PC-9 (cell line): ENCODE data around the gene DACH1. TPM values are rescaled to one million over a fixed set of nuclear protein-coding genes. Genes with fewer than 3 reads are reported as not detected.

Experiments
- BruUV-seq: library from RNA; stranded (reverse); fragments of 400-500 nt; replicated peaks from 2 replicates; lab custom pipeline; 2021; lab: Mats Ljungman, UMichigan
- CTCF ChIA-PET: fragments of 300-600 bp; sonication (Branson Sonifier 250); formaldehyde crosslinking; loops from one replicate; lab custom pipeline; 2022; ENCODE audit warnings: antibody characterized with exemption; lab: Charles Lee
- POLR2A ChIA-PET: fragments of 300-600 bp; sonication (Branson Sonifier 250); formaldehyde crosslinking; loops from one replicate; lab custom pipeline; 2022; ENCODE audit warnings: antibody characterized with exemption; ENCODE audit not compliant: unreplicated experiment; lab: Charles Lee
- DNase-seq, 2 experiments: peaks; one replicate each; pipeline versions ENCODE4 v3.0.0 to v3.0.0-alpha.2; 2015 to 2022; ENCODE audit warnings: mixed read lengths in 1 of 2
- H2AFZ ChIP-seq: fragments of 200-600 bp; sonication (generic); 2 replicates; pipeline ENCODE4 v1.8.1; 2017; ENCODE audit warnings: antibody characterized with exemption
- H3F3A ChIP-seq: fragments of 200-600 bp; sonication (generic); 2 replicates; pipeline ENCODE4 v1.8.1; 2017; ENCODE audit warnings: antibody characterized with exemption, mild to moderate bottlenecking, low read depth; ENCODE audit not compliant: insufficient read depth
- H3K27ac ChIP-seq: fragments of 200-600 bp; sonication (generic); 2 replicates; pipeline ENCODE4 v1.6.1; 2016; ENCODE audit warnings: mixed run types
- H3K27me3 ChIP-seq: fragments of 200-600 bp; sonication (generic); 2 replicates; pipeline ENCODE4 v1.6.1; 2016; ENCODE audit warnings: low read depth, mixed run types; ENCODE audit not compliant: insufficient read depth
- H3K36me3 ChIP-seq: fragments of 200-600 bp; sonication (generic); 2 replicates; pipeline ENCODE4 v1.6.1; 2016; ENCODE audit warnings: low read depth, mixed run types
- H3K4me1 ChIP-seq: fragments of 200-600 bp; sonication (generic); replicated peaks from 2 replicates; pipeline ENCODE4 v1.6.1; 2016; ENCODE audit warnings: mixed run types; ENCODE audit not compliant: insufficient read depth
- H3K4me2 ChIP-seq: fragments of 200-600 bp; sonication (generic); 2 replicates; pipeline ENCODE4 v1.6.1; 2017; ENCODE audit warnings: mixed run types
- H3K4me3 ChIP-seq: fragments of 200-600 bp; sonication (generic); 2 replicates; pipeline ENCODE4 v1.6.1; 2016; ENCODE audit warnings: mixed run types
- H3K79me2 ChIP-seq: fragments of 200-600 bp; sonication (generic); 2 replicates; pipeline ENCODE4 v1.6.1; 2017; ENCODE audit warnings: low read depth, mixed run types
- H3K9me2 ChIP-seq: fragments of 200-600 bp; sonication (generic); 2 replicates; pipeline ENCODE4 v1.8.1; 2017; ENCODE audit warnings: mild to moderate bottlenecking; ENCODE audit not compliant: insufficient read depth
- H3K9me3 ChIP-seq: fragments of 200-600 bp; sonication (generic); 2 replicates; pipeline ENCODE4 v1.8.1; 2016; ENCODE audit warnings: low read depth; ENCODE audit not compliant: insufficient read depth
- H4K20me1 ChIP-seq: fragments of 200-600 bp; sonication (generic); 2 replicates; pipeline ENCODE4 v1.8.1; 2017; ENCODE audit not compliant: insufficient read depth
- EZH2 ChIP-seq: fragments of 200-600 bp; sonication (generic); IDR thresholded peaks from 2 replicates; pipeline ENCODE4 v1.8.0; 2017; ENCODE audit warnings: antibody characterized with exemption, low read depth
- intact Hi-C: fragments of 100-400 bp; cut with micrococcal nuclease; formaldehyde crosslinking; loops from one replicate; pipeline ENCODE4 v1.10.0; 2022; ENCODE audit not compliant: unreplicated experiment
- total RNA-seq: library from RNA; stranded (reverse); gene quantifications from 2 replicates; pipeline ENCODE4 v1.2.3, GENCODE V29; 2021
- TF ChIP-seq, protein P1 (sequence below): fragments of 200-600 bp; sonication (generic); conservative IDR thresholded peaks from 2 replicates; pipeline ENCODE4 v1.6.1; 2017; ENCODE audit warnings: mixed run types, antibody characterized with exemption, mild to moderate bottlenecking, moderate library complexity

The DACH1 gene
- total RNA-seq, 1 experiment from 2014 or later = 1.5 TPM

DNA sequence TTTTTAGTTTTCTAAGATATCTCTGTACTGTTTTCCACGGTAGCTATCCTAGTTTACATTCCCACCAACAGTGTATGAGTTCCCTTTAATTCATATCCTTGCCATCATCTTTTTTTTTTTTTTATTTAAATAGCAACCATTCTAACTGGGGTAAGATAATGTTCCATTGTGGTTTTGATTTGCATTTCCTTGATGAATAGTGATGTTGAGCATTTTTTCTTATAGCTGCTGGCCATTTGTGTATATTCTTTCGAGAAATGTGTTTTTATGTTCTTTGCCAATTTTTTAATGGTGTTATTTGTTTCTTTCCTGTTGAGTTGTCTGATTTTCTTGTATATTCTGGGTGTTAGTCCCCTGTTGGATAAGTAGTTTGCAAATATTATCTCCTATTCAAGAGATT, 454.8 kb downstream of the DACH1 start:
- no peaks in the 10 kb centered on the region for H4K20me1 ChIP-seq
- intact Hi-C loops = no loop called here
- no peaks in the 10 kb centered on the region for H3K79me2 ChIP-seq
- no peaks in the 10 kb centered on the region for H3K4me1 ChIP-seq
- POLR2A ChIA-PET = no interaction called here
- no peaks in the 10 kb centered on the region for H3K9me3 ChIP-seq
- CTCF ChIA-PET = no interaction called here
- no peak overlapping the region for H3K4me2 ChIP-seq
- no peaks in the 10 kb centered on the region for H3K36me3 ChIP-seq
- H3K27ac ChIP-seq = no peak overlapping the region
- no peaks in the 10 kb centered on the region for H3K9me2 ChIP-seq
- no peaks in the 10 kb centered on the region for H3F3A ChIP-seq
- H3K27me3 ChIP-seq = no peaks in the 10 kb centered on the region
- no peak overlapping the region for H2AFZ ChIP-seq
- BruUV-seq = no TSS peak
- H3K4me3 ChIP-seq = no peak overlapping the region
- no peak for DNase-seq
- no peak for TF ChIP-seq EZH2
- TF ChIP-seq, protein P1, sequence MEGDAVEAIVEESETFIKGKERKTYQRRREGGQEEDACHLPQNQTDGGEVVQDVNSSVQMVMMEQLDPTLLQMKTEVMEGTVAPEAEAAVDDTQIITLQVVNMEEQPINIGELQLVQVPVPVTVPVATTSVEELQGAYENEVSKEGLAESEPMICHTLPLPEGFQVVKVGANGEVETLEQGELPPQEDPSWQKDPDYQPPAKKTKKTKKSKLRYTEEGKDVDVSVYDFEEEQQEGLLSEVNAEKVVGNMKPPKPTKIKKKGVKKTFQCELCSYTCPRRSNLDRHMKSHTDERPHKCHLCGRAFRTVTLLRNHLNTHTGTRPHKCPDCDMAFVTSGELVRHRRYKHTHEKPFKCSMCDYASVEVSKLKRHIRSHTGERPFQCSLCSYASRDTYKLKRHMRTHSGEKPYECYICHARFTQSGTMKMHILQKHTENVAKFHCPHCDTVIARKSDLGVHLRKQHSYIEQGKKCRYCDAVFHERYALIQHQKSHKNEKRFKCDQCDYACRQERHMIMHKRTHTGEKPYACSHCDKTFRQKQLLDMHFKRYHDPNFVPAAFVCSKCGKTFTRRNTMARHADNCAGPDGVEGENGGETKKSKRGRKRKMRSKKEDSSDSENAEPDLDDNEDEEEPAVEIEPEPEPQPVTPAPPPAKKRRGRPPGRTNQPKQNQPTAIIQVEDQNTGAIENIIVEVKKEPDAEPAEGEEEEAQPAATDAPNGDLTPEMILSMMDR = no peak

DNA sequence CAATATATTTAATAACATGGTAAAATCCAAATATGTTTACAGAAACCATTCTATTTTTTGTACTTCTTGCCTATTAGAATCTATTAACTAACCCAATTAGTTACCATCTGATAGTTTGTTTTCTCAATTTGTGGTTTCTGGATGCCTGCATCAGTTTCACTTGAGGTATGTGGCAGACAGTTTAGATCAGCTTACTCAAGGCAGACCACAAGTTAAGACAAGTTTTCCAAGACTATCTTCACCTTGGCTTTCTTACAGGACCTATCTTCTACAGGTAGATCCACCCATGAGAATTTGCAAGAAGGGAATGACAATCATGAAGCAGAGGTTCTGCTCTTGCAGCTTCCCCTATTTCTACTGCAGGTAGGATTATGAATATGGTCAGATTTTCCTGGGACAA, 458.6 kb downstream of the DACH1 start:
- H2AFZ ChIP-seq = no peak overlapping the region
- DNase-seq = no peak
- no TSS peak for BruUV-seq

DNA sequence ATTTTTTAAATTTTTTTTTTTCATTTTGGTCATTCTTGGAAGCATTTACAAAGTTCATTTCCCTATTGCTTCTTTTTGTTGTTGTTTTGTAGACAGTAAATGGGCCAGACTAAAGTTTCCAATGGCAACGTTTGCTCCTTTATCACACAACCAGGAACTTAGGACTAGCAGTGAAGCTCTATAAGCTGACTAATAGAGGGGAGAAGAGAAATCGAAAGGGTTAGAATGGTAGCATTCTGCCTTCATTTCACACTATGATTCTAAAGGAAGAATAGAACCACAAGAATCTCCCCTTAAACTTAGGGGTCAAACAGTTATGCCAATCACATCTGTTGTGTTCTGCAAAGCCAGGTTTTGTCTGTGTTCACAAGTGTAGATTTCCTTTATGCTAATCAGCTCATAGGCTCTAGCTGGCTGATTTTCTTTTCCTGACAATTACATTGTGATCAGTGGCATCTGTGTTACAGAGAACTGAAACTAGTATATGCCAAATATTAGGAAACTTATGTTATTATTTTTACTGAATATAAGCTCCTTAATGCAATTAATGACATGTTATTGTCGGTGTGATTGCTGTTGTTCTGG, 467.3 kb downstream of the DACH1 start:
- POLR2A ChIA-PET = no interaction called here

More for the DNA sequence above, 458.6 kb downstream of the DACH1 start:
- Histone ChIP-seq H3K79me2 (no peaks in the 10 kb centered on the region), H3K4me1 (no peaks in the 10 kb centered on the region), H3K9me3 (no peaks in the 10 kb centered on the region), H3K27me3 (no peaks in the 10 kb centered on the region), H4K20me1 (no peaks in the 10 kb centered on the region), H3K27ac (no peak overlapping the region), H3K9me2 (no peaks in the 10 kb centered on the region), H3F3A (no peaks in the 10 kb centered on the region), H3K36me3 (no peaks in the 10 kb centered on the region), H3K4me3 (no peak overlapping the region), H3K4me2 (no peak overlapping the region)
- TF ChIP-seq EZH2 = no peak
- TF ChIP-seq, protein P1 = no peak
- intact Hi-C loops = no loop called here
- ChIA-PET CTCF (no interaction called here), POLR2A (no interaction called here)

More for the DNA sequence above, 467.3 kb downstream of the DACH1 start:
- Histone ChIP-seq H3K9me3 (no peaks in the 10 kb centered on the region), H3F3A (no peaks in the 10 kb centered on the region), H3K27ac (no peak overlapping the region), H2AFZ (no peak overlapping the region), H3K36me3 (no peaks in the 10 kb centered on the region), H4K20me1 (no peaks in the 10 kb centered on the region), H3K9me2 (no peaks in the 10 kb centered on the region), H3K4me2 (no peak overlapping the region), H3K79me2 (no peaks in the 10 kb centered on the region), H3K4me1 (no peaks in the 10 kb centered on the region), H3K4me3 (no peak overlapping the region), H3K27me3 (no peaks in the 10 kb centered on the region)
- no TSS peak for BruUV-seq
- TF ChIP-seq, protein P1 = no peak
- no peak for TF ChIP-seq EZH2
- CTCF ChIA-PET = no interaction called here
- DNase-seq = no peak
- intact Hi-C loops = no loop called here
